ENCODE data around the gene SLC34A1.
A peak's percentile ranks its signal among the peaks of the same experiment; 100 is the strongest.

Gene SLC34A1

DNA sequence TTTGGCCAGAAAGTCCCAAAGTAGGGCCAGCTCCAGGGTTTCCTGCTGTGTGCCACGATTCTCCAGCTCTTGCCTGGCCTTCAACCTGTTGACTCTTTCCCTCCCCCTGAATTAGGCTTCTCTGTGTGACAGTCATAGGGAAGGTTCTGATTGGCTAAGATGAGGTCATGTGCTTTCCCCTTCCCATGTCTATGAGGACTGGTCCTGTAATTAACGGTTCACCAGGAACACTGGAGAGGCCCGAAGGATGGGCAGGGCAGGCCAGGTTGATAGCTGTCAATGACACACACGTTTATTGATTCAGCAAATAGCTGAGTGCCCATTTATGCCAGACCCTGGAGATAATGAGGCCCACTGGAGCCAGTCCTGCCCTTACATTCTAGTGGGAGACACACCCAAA, 53.4 kb downstream of the SLC34A1 start:
- Mint-ChIP-seq H3K27me3 (no peaks in the 10 kb centered on the region), H3K4me1 (peaks cover 18 to 36% of the 10 kb centered on the region in 2 donors), H3K4me3 (no peak overlapping the region), H3K36me3 (peaks cover 49 to 58% of the 10 kb centered on the region in 2 donors), H3K9me3 (no peaks in the 10 kb centered on the region), H3K27ac (peak overlapping the region; percentile 31)
- ATAC-seq (replicated peaks), result no peak
- DNase-seq, result no peak

DNA sequence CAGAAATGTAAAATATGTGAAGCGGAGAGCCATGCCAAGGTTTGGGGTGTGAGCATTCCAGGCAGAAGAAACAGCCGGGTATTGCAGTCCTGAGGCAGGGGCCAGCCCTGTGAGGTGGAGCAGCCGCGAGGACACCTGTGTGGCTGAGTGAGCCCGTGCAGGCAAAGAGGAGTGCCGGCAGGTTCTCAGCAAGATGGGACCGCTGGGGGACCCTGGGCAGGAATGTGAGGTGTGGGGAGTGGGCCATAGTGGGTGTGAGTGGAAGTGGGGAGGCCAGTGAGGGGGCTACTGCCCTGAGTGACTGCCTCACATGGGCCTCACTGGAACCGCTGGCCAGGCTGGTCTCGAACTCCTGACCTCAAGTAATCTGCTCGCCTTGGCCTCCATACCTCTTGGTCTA, 54.2 kb downstream of the SLC34A1 start:
- no peak overlapping the region for H3K27ac Mint-ChIP-seq
- ATAC-seq (replicated peaks) (no peak), DNase-seq (no peak)
- no peaks in the 10 kb centered on the region for H3K27me3 Mint-ChIP-seq
- H3K4me1 Mint-ChIP-seq, result peaks cover 14 to 27% of the 10 kb centered on the region in 2 donors
- no peak overlapping the region for H3K4me3 Mint-ChIP-seq
- H3K36me3 Mint-ChIP-seq, result peaks cover 44 to 52% of the 10 kb centered on the region in 2 donors
- no peaks in the 10 kb centered on the region for H3K9me3 Mint-ChIP-seq

- H3K4me3 Mint-ChIP-seq, result no peak overlapping the region
- peak overlapping the region; percentile 65 for H3K27ac Mint-ChIP-seq
- H3K9me3 Mint-ChIP-seq, result no peaks in the 10 kb centered on the region
- no peak for ATAC-seq (replicated peaks)
- H3K27me3 Mint-ChIP-seq, result no peaks in the 10 kb centered on the region
- peaks cover 42 to 51% of the 10 kb centered on the region in 2 donors for H3K36me3 Mint-ChIP-seq
- H3K4me1 Mint-ChIP-seq, result peaks cover 21 to 33% of the 10 kb centered on the region in 2 donors
- no peak for DNase-seq
Measured at GRCh38 chr5:177439518-177440053, 55.4 kb downstream of the SLC34A1 start.

- Mint-ChIP-seq H3K4me3 (no peak overlapping the region), H3K9me3 (no peaks in the 10 kb centered on the region), H3K4me1 (peaks cover 26 to 42% of the 10 kb centered on the region in 2 donors), H3K27ac (peak overlapping the region; percentile 65), H3K36me3 (peaks cover 39 to 45% of the 10 kb centered on the region in 2 donors), H3K27me3 (no peaks in the 10 kb centered on the region)
- DNase-seq (no peak), ATAC-seq (replicated peaks) (no peak)
Measured at GRCh38 chr5:177440211-177440989, 56.2 kb downstream of the SLC34A1 start.

DNA sequence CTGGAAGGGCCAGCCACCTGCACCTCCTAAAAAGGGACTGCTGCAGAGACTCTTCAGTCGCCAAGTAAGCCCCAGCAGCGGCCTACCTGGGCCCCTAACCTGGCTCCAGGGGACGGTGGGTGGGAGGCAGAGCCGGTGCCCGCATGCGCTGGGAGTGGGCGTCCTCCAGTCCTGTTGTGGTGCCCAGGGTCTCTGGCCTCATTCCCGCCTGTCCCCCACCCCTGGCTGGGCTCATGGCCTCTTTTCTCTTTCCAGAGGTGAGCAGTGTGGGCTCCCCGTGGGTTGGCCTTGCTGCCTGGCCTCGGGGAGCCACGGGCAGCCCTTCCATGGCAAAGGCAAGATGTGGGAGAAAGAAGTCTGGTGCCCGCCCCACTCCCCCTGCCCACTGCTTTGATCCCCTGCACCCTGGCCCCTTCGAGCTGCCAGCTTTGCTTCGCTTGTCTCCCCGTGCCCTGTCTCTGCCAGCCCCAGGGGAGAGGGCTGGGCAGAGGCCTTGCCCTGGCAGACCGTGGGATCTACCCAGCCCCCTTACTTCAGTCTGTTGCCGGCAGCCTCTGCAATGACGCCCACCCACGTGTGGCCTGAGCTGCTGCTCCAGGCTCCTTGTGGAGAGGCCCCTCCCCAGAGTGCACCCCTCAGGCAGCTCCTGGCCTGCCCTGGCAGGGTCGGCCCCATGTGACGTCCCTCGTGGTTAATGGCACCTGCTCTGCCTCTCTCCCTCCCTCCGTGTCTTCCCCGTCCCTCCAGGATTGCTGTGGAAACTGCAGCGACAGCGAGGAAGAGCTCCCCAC, 57.0 kb downstream of the SLC34A1 start:
- Mint-ChIP-seq H3K36me3 (peaks cover 36 to 42% of the 10 kb centered on the region in 2 donors), H3K27me3 (no peaks in the 10 kb centered on the region), H3K27ac (peak overlapping the region; percentile 67), H3K4me1 (peaks cover 30 to 49% of the 10 kb centered on the region in 2 donors), H3K9me3 (no peaks in the 10 kb centered on the region), H3K4me3 (no peak overlapping the region)
- no peak for DNase-seq
- ATAC-seq (replicated peaks), result no peak

DNA sequence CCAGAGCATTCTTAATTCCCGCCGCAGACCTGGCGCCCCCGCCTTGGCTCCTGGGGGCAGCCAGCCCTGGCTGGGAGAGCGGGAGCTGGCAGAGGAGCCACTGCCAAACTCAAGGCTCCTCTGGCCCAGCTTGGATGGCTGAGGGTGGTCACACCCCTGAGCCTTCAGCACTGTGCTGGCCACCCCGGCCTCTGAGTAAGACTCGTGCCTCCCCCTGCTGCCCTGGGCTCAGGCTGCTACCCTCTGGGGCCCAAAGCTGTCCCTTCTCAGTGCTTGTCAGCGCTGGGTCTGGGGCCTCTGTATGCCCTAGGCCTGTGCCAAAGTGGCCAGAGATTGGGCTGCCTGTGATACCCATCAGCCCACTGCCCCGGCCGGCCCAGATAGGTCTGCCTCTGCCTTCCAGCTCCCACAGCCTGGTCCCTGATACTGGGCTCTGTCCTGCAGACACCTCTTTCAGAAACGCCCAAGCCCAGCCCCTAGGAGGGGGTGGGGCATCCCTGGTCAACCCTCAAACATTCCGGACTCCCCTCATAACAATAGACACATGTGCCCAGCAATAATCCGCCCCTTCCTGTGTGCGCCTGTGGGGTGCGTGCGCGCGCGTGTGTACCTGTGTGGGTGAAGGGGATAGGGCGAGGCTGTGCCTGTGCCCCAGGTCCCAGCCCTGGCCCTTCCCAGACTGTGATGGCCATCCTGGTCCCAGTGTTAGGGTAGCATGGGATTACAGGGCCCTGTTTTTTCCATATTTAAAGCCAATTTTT, 58.0 kb downstream of the SLC34A1 start:
- no peak for ATAC-seq (replicated peaks)
- no peaks in the 10 kb centered on the region for H3K9me3 Mint-ChIP-seq
- peak overlapping the region; percentile 47 for H3K27ac Mint-ChIP-seq
- H3K4me1 Mint-ChIP-seq, result peaks cover 29 to 47% of the 10 kb centered on the region in 2 donors
- H3K4me3 Mint-ChIP-seq, result no peak overlapping the region
- H3K36me3 Mint-ChIP-seq, result peaks cover 29 to 34% of the 10 kb centered on the region in 2 donors
- H3K27me3 Mint-ChIP-seq, result no peaks in the 10 kb centered on the region
- no peak for DNase-seq

- H3K9me3 Mint-ChIP-seq, result no peaks in the 10 kb centered on the region
- DNase-seq (no peak), ATAC-seq (replicated peaks) (no peak)
- H3K27ac Mint-ChIP-seq, result no peak overlapping the region
- no peaks in the 10 kb centered on the region for H3K27me3 Mint-ChIP-seq
- H3K4me3 Mint-ChIP-seq, result no peak overlapping the region
- peaks cover 35 to 45% of the 10 kb centered on the region in 2 donors for H3K4me1 Mint-ChIP-seq
- H3K36me3 Mint-ChIP-seq, result peaks cover 19 to 24% of the 10 kb centered on the region in 2 donors
Measured at GRCh38 chr5:177443144-177443983, 59.1 kb downstream of the SLC34A1 start.

GRCh38 chr5:177444106-177445051, 60.1 kb downstream of the SLC34A1 start:
- peaks cover 18 to 22% of the 10 kb centered on the region in 2 donors for H3K36me3 Mint-ChIP-seq
- H3K4me3 Mint-ChIP-seq, result peak overlapping the region; percentile 3 to 20
- H3K4me1 Mint-ChIP-seq, result peaks cover 42 to 54% of the 10 kb centered on the region in 2 donors
- DNase-seq, result no peak
- ATAC-seq (replicated peaks), result no peak
- no peaks in the 10 kb centered on the region for H3K27me3 Mint-ChIP-seq
- peak overlapping the region; percentile 79 for H3K27ac Mint-ChIP-seq
- no peaks in the 10 kb centered on the region for H3K9me3 Mint-ChIP-seq

DNA sequence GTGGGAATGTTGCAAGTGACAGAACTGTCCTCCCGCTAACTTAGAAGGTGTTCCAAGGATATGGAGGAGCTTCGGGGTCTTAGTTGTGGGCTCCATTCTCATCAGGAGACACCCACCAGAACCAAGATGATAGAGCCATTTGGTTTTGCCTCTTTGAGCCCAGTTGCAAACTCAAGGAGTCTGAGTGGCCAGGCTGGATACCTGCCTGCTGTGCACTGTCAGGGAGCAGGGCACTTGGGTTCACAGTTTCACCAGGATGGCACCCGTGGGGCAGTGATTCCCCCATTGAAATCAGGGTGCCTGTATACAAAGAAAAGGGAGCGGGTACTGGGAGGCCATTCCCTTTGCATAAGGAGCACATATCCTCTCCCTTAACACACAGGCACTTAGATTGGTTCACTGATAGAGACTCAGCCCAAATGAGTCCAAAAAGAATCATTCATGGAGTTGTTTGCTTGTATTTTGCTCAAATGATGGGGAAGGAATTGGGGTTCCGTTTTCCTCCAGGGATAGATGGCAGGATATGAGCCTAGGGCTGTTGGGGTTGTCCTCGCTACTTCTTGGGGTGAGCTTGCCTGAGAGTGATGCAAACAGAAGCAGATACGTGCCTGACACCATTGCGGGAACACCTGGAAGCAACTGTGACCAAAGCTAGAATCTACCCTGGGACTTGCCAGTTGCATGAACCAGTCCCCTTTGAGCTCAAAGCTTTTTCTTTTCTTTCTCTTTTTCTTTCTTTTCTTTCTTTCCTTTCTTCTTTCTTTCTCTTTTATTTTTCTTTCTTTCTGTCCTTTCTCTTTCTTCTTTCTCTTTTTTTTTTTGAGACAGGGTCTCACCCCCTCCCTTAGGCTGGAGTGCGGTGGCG, 61.0 kb downstream of the SLC34A1 start:
- ATAC-seq (replicated peaks) (no peak), DNase-seq (no peak)
- Mint-ChIP-seq H3K27me3 (no peaks in the 10 kb centered on the region), H3K4me3 (peak overlapping the region; percentile 64 to 74), H3K9me3 (no peaks in the 10 kb centered on the region), H3K4me1 (peaks cover 41 to 60% of the 10 kb centered on the region in 2 donors), H3K36me3 (peaks cover 12 to 15% of the 10 kb centered on the region in 2 donors), H3K27ac (peak overlapping the region; percentile 94)

- no peaks in the 10 kb centered on the region for H3K9me3 Mint-ChIP-seq
- H3K36me3 Mint-ChIP-seq, result peaks cover 15 to 20% of the 10 kb centered on the region in 2 donors
- DNase-seq, result no peak
- H3K4me1 Mint-ChIP-seq, result peaks cover 43 to 65% of the 10 kb centered on the region in 2 donors
- peak overlapping the region; percentile 64 to 74 for H3K4me3 Mint-ChIP-seq
- H3K27me3 Mint-ChIP-seq, result no peaks in the 10 kb centered on the region
- peak overlapping the region; percentile 94 for H3K27ac Mint-ChIP-seq
- no peak for ATAC-seq (replicated peaks)
Measured at GRCh38 chr5:177445917-177446199, 61.6 kb downstream of the SLC34A1 start.

DNA sequence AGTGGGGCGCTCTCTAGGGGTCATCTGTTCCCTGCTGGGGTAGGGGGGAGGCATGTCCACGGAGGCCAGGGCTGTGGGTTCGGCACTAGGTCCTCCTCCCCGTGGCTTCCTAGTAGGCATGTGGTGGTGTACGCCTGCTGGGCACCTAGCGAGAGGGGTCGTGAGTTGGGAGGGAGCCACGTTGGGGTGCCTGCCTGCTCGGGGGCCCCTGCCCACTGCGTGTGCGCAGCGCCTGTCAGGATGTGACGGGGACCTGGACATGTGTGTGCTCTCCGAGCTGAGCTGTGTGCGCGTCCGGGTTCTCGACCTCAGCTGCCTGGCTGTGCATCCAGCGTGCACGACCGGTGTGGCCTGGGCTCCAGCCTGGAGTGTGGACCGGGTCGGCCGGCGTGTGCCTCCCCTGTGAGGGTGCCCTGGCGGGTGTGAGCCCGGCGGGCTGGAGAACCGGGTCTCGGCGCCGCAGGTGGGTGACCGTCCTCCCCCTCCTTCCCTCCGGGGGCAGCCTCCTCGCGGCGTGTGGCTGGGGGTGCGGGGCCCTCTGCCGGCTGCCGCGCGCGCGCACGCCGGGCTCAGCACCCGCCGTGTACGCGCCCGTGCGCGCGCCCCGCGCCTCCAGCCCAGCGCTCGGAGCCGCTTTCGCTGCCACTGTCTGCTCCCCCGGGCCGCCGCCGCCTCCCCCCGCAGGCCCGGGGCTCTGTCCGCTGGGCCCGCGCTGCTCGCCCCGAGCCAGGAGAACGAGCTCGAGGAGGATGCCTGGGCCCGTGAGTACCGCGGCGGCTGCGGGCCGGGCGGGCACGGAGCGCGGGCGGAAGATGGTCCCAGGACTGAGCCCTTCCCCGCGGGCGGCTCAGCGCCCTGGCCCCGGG, 62.2 kb downstream of the SLC34A1 start, which contains the start of gene PRR7:
Gene PRR7 (plus strand): TSS at position 615 of the 866 bp plus-strand sequence. CDS start 8,254 bp downstream, outside the sequence.
- peak within 1 kb of the TSS; percentile 77 to 82 for H3K4me3 Mint-ChIP-seq
- peak; percentile 66 to 73 for ATAC-seq (replicated peaks)
- H3K36me3 Mint-ChIP-seq, result peaks cover 16 to 19% of the 10 kb centered on the region in 2 donors
- peaks cover 43 to 65% of the 10 kb centered on the region in 2 donors for H3K4me1 Mint-ChIP-seq
- H3K9me3 Mint-ChIP-seq, result no peaks in the 10 kb centered on the region
- no peaks in the 10 kb centered on the region for H3K27me3 Mint-ChIP-seq
- DNase-seq, result peak; percentile 67
- H3K27ac Mint-ChIP-seq, result peak within 1 kb of the TSS; percentile 94
